Measurements from ENCODE around the gene IL6. TPM values are rescaled to one million over a fixed set of nuclear protein-coding genes. Genes with fewer than 3 reads are reported as not detected.

IL6 gene
- total RNA-seq, 1 donor from 2014 or later, result not detected

DNA sequence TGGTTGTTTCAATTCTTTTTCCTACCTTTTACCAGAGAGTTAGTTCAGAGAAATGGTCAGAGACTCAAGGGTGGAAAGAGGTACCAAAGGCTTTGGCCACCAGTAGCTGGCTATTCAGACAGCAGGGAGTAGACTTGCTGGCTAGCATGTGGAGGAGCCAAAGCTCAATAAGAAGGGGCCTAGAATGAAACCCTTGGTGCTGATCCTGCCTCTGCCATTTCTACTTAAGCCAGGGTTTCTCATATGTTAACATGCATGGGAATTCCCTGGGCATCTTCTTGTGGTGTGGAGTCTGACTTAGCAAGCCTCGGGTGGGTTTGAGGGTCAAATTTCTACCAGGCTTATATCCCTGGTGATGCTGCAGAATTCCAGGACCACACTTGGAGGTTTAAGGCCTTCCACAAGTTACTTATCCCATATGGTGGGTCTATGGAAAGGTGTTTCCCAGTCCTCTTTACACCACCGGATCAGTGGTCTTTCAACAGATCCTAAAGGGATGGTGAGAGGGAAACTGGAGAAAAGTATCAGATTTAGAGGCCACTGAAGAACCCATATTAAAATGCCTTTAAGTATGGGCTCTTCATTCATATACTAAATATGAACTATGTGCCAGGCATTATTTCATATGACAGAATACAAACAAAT, 3.2 kb downstream of the IL6 start:
- H3K27me3 Mint-ChIP-seq (ENCODE audit: unreplicated experiment), result peaks cover 3% of the 10 kb centered on the region
- no peaks in the 10 kb centered on the region for H3K36me3 Mint-ChIP-seq (ENCODE audit: unreplicated experiment)
- no peak overlapping the region for H3K4me3 Mint-ChIP-seq (ENCODE audit: unreplicated experiment)
- TF ChIP-seq, protein P1, sequence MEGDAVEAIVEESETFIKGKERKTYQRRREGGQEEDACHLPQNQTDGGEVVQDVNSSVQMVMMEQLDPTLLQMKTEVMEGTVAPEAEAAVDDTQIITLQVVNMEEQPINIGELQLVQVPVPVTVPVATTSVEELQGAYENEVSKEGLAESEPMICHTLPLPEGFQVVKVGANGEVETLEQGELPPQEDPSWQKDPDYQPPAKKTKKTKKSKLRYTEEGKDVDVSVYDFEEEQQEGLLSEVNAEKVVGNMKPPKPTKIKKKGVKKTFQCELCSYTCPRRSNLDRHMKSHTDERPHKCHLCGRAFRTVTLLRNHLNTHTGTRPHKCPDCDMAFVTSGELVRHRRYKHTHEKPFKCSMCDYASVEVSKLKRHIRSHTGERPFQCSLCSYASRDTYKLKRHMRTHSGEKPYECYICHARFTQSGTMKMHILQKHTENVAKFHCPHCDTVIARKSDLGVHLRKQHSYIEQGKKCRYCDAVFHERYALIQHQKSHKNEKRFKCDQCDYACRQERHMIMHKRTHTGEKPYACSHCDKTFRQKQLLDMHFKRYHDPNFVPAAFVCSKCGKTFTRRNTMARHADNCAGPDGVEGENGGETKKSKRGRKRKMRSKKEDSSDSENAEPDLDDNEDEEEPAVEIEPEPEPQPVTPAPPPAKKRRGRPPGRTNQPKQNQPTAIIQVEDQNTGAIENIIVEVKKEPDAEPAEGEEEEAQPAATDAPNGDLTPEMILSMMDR (IDR thresholded peaks at IDR 0.05; ENCODE audit: partially characterized antibody, unreplicated experiment), result no peak
- no peak for DNase-seq
- H3K27ac Mint-ChIP-seq (ENCODE audit: unreplicated experiment), result no peak overlapping the region
- H3K9me3 Mint-ChIP-seq (ENCODE audit: unreplicated experiment), result no peaks in the 10 kb centered on the region
- H3K4me1 Mint-ChIP-seq (ENCODE audit: low read depth, unreplicated experiment), result peaks cover 1% of the 10 kb centered on the region

DNA sequence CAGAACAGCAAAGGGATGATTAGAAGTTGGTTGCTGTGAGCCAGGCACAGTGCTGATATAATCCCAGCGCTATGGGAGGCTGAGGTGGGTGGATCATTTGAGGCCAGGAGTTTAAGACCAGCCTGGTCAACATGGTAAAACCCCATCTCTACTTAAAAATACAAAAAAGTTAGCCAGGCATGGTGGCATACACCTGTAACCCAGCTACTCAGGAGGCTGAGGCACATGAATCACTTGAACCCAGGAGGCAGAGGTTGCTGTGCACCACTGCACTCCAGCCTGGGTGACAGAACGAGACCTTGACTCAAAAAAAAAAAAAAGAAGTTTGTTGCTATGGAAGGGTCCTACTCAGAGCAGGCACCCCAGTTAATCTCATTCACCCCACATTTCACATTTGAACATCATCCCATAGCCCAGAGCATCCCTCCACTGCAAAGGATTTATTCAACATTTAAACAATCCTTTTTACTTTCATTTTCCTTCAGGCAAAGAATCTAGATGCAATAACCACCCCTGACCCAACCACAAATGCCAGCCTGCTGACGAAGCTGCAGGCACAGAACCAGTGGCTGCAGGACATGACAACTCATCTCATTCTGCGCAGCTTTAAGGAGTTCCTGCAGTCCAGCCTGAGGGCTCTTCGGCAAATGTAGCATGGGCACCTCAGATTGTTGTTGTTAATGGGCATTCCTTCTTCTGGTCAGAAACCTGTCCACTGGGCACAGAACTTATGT, 4.1 kb downstream of the IL6 start:
- Mint-ChIP-seq H3K4me1 (ENCODE audit: low read depth, unreplicated experiment) (peaks cover 1% of the 10 kb centered on the region), H3K9me3 (ENCODE audit: unreplicated experiment) (no peaks in the 10 kb centered on the region), H3K4me3 (ENCODE audit: unreplicated experiment) (no peak overlapping the region), H3K27ac (ENCODE audit: unreplicated experiment) (no peak overlapping the region), H3K36me3 (ENCODE audit: unreplicated experiment) (no peaks in the 10 kb centered on the region), H3K27me3 (ENCODE audit: unreplicated experiment) (no peaks in the 10 kb centered on the region)
- no peak for DNase-seq
- TF ChIP-seq, protein P1 (IDR thresholded peaks at IDR 0.05; ENCODE audit: partially characterized antibody, unreplicated experiment), result no peak

DNA sequence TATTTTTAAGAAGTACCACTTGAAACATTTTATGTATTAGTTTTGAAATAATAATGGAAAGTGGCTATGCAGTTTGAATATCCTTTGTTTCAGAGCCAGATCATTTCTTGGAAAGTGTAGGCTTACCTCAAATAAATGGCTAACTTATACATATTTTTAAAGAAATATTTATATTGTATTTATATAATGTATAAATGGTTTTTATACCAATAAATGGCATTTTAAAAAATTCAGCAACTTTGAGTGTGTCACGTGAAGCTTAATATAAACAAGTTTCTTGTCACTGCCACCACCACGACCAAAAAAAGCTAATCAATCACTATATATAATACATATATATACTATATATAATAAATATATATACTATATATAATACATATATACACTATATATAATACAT, 4.8 kb downstream of the IL6 start:
- Mint-ChIP-seq H3K4me1 (ENCODE audit: low read depth, unreplicated experiment) (no peaks in the 10 kb centered on the region), H3K27ac (ENCODE audit: unreplicated experiment) (no peak overlapping the region), H3K36me3 (ENCODE audit: unreplicated experiment) (peaks cover 4% of the 10 kb centered on the region), H3K4me3 (ENCODE audit: unreplicated experiment) (no peak overlapping the region), H3K9me3 (ENCODE audit: unreplicated experiment) (no peaks in the 10 kb centered on the region), H3K27me3 (ENCODE audit: unreplicated experiment) (peaks cover 2% of the 10 kb centered on the region)
- TF ChIP-seq, protein P1 (IDR thresholded peaks at IDR 0.05; ENCODE audit: partially characterized antibody, unreplicated experiment), result no peak
- DNase-seq, result no peak

DNA sequence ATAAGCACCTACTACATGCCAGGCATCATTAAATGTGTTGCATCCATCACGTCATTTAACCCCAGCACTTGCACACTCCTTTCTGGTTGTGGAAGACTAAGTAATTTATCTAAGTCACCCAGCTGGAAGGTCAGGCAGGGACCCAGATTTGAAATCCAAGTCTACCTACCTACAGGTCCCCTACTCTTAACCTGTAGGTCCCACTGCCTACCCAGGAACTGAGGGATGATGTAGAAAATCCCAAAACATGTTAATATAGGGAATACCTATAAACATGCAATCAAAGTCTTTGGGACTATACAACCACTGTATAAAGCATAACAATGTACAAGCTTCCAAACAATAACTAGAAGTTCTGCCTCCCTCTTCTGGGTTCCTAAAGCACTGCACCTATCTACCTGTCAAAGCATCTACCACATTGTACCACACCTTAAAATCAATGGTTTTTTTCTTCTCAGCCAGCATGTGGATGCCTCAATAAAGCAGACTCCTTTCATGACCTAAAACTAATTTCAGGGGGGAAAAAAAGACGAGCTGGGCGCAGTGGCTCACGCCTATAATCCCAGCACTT, 5.6 kb downstream of the IL6 start:
- Mint-ChIP-seq H3K27me3 (ENCODE audit: unreplicated experiment) (peaks cover 2% of the 10 kb centered on the region), H3K27ac (ENCODE audit: unreplicated experiment) (no peak overlapping the region), H3K36me3 (ENCODE audit: unreplicated experiment) (peaks cover 10% of the 10 kb centered on the region), H3K9me3 (ENCODE audit: unreplicated experiment) (no peaks in the 10 kb centered on the region), H3K4me3 (ENCODE audit: unreplicated experiment) (no peak overlapping the region), H3K4me1 (ENCODE audit: low read depth, unreplicated experiment) (no peaks in the 10 kb centered on the region)
- no peak for DNase-seq
- TF ChIP-seq, protein P1 (IDR thresholded peaks at IDR 0.05; ENCODE audit: partially characterized antibody, unreplicated experiment), result no peak

DNA sequence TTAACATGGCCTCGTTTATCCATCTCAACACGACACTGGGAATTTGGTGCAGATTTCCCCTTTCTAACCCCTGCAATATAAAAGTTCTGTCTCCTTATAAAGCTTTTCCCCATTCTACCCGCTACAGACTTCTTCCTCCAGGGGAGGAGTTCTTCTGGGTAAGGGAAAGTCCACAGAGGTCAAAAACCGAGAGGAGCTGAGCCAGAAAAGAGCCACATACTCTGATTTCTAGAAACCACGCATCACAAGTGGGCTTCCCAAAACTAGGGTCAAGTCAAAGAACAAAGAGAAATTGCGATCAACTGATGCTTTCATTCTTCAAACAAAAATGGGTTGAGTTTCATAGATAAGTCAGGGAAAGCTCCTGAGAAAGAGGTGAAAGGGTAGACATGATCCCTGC, 6.8 kb downstream of the IL6 start:
- no peak overlapping the region for H3K4me3 Mint-ChIP-seq (ENCODE audit: unreplicated experiment)
- no peaks in the 10 kb centered on the region for H3K4me1 Mint-ChIP-seq (ENCODE audit: low read depth, unreplicated experiment)
- TF ChIP-seq, protein P1 (IDR thresholded peaks at IDR 0.05; ENCODE audit: partially characterized antibody, unreplicated experiment), result no peak
- peaks cover 10% of the 10 kb centered on the region for H3K36me3 Mint-ChIP-seq (ENCODE audit: unreplicated experiment)
- H3K27ac Mint-ChIP-seq (ENCODE audit: unreplicated experiment), result no peak overlapping the region
- peaks cover 2% of the 10 kb centered on the region for H3K27me3 Mint-ChIP-seq (ENCODE audit: unreplicated experiment)
- DNase-seq, result no peak
- H3K9me3 Mint-ChIP-seq (ENCODE audit: unreplicated experiment), result peaks cover 2% of the 10 kb centered on the region
